K562 (cell line): Measurements from ENCODE around the gene VIM. TPM values are rescaled to one million over a fixed set of nuclear protein-coding genes. Genes with fewer than 3 reads are reported as not detected.

Source experiments
- KLF13 ChIP-seq: fragments of 450-650 bp; IDR thresholded peaks from 2 replicates; pipeline ENCODE4 v1.6.1; 2016; ENCODE audit warnings: missing genetic modification characterization, low read depth, mild to moderate bottlenecking, missing compliant biosample characterization, moderate library complexity, borderline replicate concordance
- POLR2A ChIP-seq: fragments of 450-650 bp; conservative IDR thresholded peaks from 2 replicates; pipeline ENCODE4 v1.6.1; 2016
- RBM39 ChIP-seq: fragments of 200-400 bp; formaldehyde crosslinking; optimal IDR thresholded peaks from 2 replicates; pipeline ENCODE3; 2018; ENCODE audit warnings: low read depth, low read length
- SOX6 ChIP-seq: fragments of 450-650 bp; IDR thresholded peaks from 2 replicates; pipeline ENCODE4 v1.6.1; 2014; ENCODE audit warnings: mild to moderate bottlenecking
- ZBTB34 ChIP-seq: fragments of 250-450 bp; sonication (Bioruptor Pico); IDR thresholded peaks from 2 replicates; pipeline ENCODE4 v1.8.0; 2021; ENCODE audit warnings: mild to moderate bottlenecking, moderate library complexity
- ZNF318 ChIP-seq, 2 experiments: fragments of 450-650 bp; IDR thresholded peaks; 2 replicates each; pipeline ENCODE4 v1.6.1; 2016; ENCODE audit warnings: mild to moderate bottlenecking in 2 of 2, borderline replicate concordance in 1 of 2, low read depth in 1 of 2, moderate library complexity in 1 of 2
- polyA plus RNA-seq, 8 experiments: library from polyadenylated mRNA; depleted of rRNA in 4 of 8; stranded (reverse) in 5 of 8; unstranded in 3 of 8; fragments of >200 nt; fragmentation: Nextera tagmentation in 2 of 8; fragmentation: Illumina TruSeq in 1 of 8; extraction: Ambion mirVana in 2 of 8; extraction: Trizol in 1 of 8; gene quantifications; 2 replicates each; pipeline versions ENCODE4 v1.2.1 to v1.2.3, GENCODE V29; 2011 to 2014; ENCODE audit warnings: inconsistent platforms in 1 of 8, missing spikeins in 1 of 8
- total RNA-seq, 7 experiments: library from RNA; depleted of rRNA in 6 of 7; stranded (reverse); fragments of >200 nt in 6 of 7; fragmentation: Illumina TruSeq in 2 of 7; extraction: Trizol in 2 of 7; gene quantifications; 2 replicates each; pipeline versions ENCODE4 v1.2.1 to v1.2.3, GENCODE V29; 2011 to 2021; ENCODE audit warnings: low replicate concordance in 1 of 7

The VIM gene
- total and polyA plus RNA-seq, 9 of the 15 experiments (the other 6 are each of a cell fraction or from before 2014, with no cell fraction given) = 86.0 to 621 (median 383) TPM

- TF ChIP-seq ZNF318 (IDR thresholded peaks at IDR 0.05; ENCODE audit: borderline replicate concordance in 1 of 2, low read depth in 1 of 2) (no peak), KLF13 (tag) (no peak), POLR2A (peak; percentile 61), ZBTB34 (CRISPR knock-in tag) (no peak), SOX6 (no peak), RBM39 (no peak)
Observed at GRCh38 chr10:17237915-17238444, 9.9 kb downstream of the VIM start (continued).
